HCEC 1CT (cell line): Measurements from ENCODE around the gene CEP135.
"Not testable (repeated sequence)": the region's sequence is repeated elsewhere in the genome, so short reads cannot be mapped to it uniquely, and the experiment has no call there.

Experiments used
- DNase-seq: peaks from one replicate; pipeline ENCODE4 v3.0.0-alpha.2; 2017

The CEP135 gene

GRCh38 chr4:55948726-55949481, at the start of gene CEP135:
TSS of gene CEP135 (plus strand) at chr4:55948945. CDS start at chr4:55952131, 3,186 bp downstream.
- DNase-seq: peak; percentile 78

GRCh38 chr4:55902677-55903076, 46.1 kb upstream of the CEP135 start:
- DNase-seq: no peak

GRCh38 chr4:55903577-55903976, 45.2 kb upstream of the CEP135 start:
- no peak for DNase-seq

GRCh38 chr4:55904576-55904975, 44.2 kb upstream of the CEP135 start:
- no peak for DNase-seq

GRCh38 chr4:55906323-55906722, 42.4 kb upstream of the CEP135 start:
- DNase-seq: no peak

- DNase-seq: peak; percentile 22
These were observed 41.8 kb upstream of the CEP135 start for GRCh38 chr4:55906989-55907388.

- no peak for DNase-seq
These were observed 41.3 kb upstream of the CEP135 start for GRCh38 chr4:55907469-55907868.

- DNase-seq: peak; percentile 48
These were observed 38.6 kb upstream of the CEP135 start for GRCh38 chr4:55910140-55910539.

- no peak for DNase-seq
These were observed 36.5 kb upstream of the CEP135 start for GRCh38 chr4:55912249-55912648.

GRCh38 chr4:55920571-55920970, 28.2 kb upstream of the CEP135 start:
- DNase-seq: peak; percentile 1

GRCh38 chr4:55921093-55921492, 27.7 kb upstream of the CEP135 start:
- peak; percentile 20 for DNase-seq

GRCh38 chr4:55925241-55925640, 23.5 kb upstream of the CEP135 start:
- peak; percentile 24 for DNase-seq

GRCh38 chr4:55926610-55927009, 22.1 kb upstream of the CEP135 start:
- no peak for DNase-seq

- DNase-seq: no peak
These were observed 20.8 kb upstream of the CEP135 start for GRCh38 chr4:55927803-55928437.

GRCh38 chr4:55928846-55929245, 19.9 kb upstream of the CEP135 start:
- no peak for DNase-seq

GRCh38 chr4:55931043-55931442, 17.7 kb upstream of the CEP135 start:
- no peak for DNase-seq

- DNase-seq: peak; percentile 48
These were observed 16.9 kb upstream of the CEP135 start for GRCh38 chr4:55931833-55932232.

GRCh38 chr4:55932511-55932910, 16.2 kb upstream of the CEP135 start:
- DNase-seq: no peak

- no peak for DNase-seq
These were observed 15.1 kb upstream of the CEP135 start for GRCh38 chr4:55933611-55934010.

GRCh38 chr4:55935907-55936306, 12.8 kb upstream of the CEP135 start:
- not testable (repeated sequence) for DNase-seq

- no peak for DNase-seq
These were observed 10.3 kb upstream of the CEP135 start for GRCh38 chr4:55938481-55938880.

GRCh38 chr4:55939421-55939820, 9.3 kb upstream of the CEP135 start:
- DNase-seq: no peak

- no peak for DNase-seq
These were observed 6.8 kb upstream of the CEP135 start for GRCh38 chr4:55941881-55942396.

- peak; percentile 12 for DNase-seq
These were observed 1.4 kb upstream of the CEP135 start for GRCh38 chr4:55947254-55947882.
